Measurements from ENCODE around the gene UQCC2. TPM values are rescaled to one million over a fixed set of nuclear protein-coding genes. Genes with fewer than 3 reads are reported as not detected.

UQCC2 gene
- total RNA-seq, 1 donor from 2014 or later: 54.9 TPM

- peaks cover 9% of the 10 kb centered on the region for H3K4me1 Mint-ChIP-seq (ENCODE audit: unreplicated experiment)
- H3K36me3 Mint-ChIP-seq (ENCODE audit: low read depth, unreplicated experiment): no peaks in the 10 kb centered on the region
- DNase-seq (ENCODE audit: low spot score): no peak
- H3K4me3 Mint-ChIP-seq (ENCODE audit: unreplicated experiment): no peak within 1 kb of the TSS
- peak within 1 kb of the TSS; percentile 24 for H3K27ac Mint-ChIP-seq (ENCODE audit: unreplicated experiment)
- peaks cover 14% of the 10 kb centered on the region for H3K27me3 Mint-ChIP-seq (ENCODE audit: unreplicated experiment)
- H3K9me3 Mint-ChIP-seq (ENCODE audit: unreplicated experiment): no peaks in the 10 kb centered on the region
- TF ChIP-seq, protein P1, sequence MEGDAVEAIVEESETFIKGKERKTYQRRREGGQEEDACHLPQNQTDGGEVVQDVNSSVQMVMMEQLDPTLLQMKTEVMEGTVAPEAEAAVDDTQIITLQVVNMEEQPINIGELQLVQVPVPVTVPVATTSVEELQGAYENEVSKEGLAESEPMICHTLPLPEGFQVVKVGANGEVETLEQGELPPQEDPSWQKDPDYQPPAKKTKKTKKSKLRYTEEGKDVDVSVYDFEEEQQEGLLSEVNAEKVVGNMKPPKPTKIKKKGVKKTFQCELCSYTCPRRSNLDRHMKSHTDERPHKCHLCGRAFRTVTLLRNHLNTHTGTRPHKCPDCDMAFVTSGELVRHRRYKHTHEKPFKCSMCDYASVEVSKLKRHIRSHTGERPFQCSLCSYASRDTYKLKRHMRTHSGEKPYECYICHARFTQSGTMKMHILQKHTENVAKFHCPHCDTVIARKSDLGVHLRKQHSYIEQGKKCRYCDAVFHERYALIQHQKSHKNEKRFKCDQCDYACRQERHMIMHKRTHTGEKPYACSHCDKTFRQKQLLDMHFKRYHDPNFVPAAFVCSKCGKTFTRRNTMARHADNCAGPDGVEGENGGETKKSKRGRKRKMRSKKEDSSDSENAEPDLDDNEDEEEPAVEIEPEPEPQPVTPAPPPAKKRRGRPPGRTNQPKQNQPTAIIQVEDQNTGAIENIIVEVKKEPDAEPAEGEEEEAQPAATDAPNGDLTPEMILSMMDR (IDR thresholded peaks at IDR 0.05; ENCODE audit: unreplicated experiment): no peak
Observed at GRCh38 chr6:33746651-33747100, 35.2 kb upstream of the UQCC2 start, which contains the start of gene IP6K3. IP6K3 (minus strand) TSS chr6:33746905; CDS start chr6:33735476, 11,429 bp downstream.

GRCh38 chr6:33746036-33746600, 34.6 kb upstream of the UQCC2 start:
- Mint-ChIP-seq H3K4me3 (ENCODE audit: unreplicated experiment) (no peak overlapping the region), H3K27ac (ENCODE audit: unreplicated experiment) (no peak overlapping the region), H3K9me3 (ENCODE audit: unreplicated experiment) (no peaks in the 10 kb centered on the region), H3K27me3 (ENCODE audit: unreplicated experiment) (peaks cover 14% of the 10 kb centered on the region), H3K36me3 (ENCODE audit: low read depth, unreplicated experiment) (no peaks in the 10 kb centered on the region), H3K4me1 (ENCODE audit: unreplicated experiment) (peaks cover 9% of the 10 kb centered on the region)
- TF ChIP-seq, protein P1 (IDR thresholded peaks at IDR 0.05; ENCODE audit: unreplicated experiment): no peak
- DNase-seq (ENCODE audit: low spot score): no peak

DNA sequence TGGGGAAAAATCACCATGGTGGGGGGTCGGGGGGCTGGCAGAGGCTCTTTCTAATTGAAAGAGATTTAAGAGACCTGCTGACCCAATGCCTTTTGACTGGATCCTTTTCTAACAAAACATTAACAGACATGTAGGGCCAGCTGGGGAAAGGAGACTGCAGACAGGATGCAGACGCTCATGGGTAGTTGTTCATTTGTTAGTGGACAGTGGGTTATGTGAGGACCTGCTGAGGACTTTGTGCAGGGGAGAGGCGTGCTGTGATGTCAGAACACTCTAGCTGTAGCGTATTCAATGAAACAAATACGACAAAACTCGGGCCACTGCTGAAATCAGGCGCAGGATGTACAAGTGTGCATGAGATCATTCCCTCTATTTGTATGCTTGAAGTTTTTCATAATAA, 34.0 kb upstream of the UQCC2 start:
- no peak overlapping the region for H3K4me3 Mint-ChIP-seq (ENCODE audit: unreplicated experiment)
- peaks cover 9% of the 10 kb centered on the region for H3K4me1 Mint-ChIP-seq (ENCODE audit: unreplicated experiment)
- no peaks in the 10 kb centered on the region for H3K9me3 Mint-ChIP-seq (ENCODE audit: unreplicated experiment)
- H3K36me3 Mint-ChIP-seq (ENCODE audit: low read depth, unreplicated experiment): no peaks in the 10 kb centered on the region
- DNase-seq (ENCODE audit: low spot score): no peak
- TF ChIP-seq, protein P1 (IDR thresholded peaks at IDR 0.05; ENCODE audit: unreplicated experiment): no peak
- H3K27ac Mint-ChIP-seq (ENCODE audit: unreplicated experiment): no peak overlapping the region
- peaks cover 14% of the 10 kb centered on the region for H3K27me3 Mint-ChIP-seq (ENCODE audit: unreplicated experiment)

DNA sequence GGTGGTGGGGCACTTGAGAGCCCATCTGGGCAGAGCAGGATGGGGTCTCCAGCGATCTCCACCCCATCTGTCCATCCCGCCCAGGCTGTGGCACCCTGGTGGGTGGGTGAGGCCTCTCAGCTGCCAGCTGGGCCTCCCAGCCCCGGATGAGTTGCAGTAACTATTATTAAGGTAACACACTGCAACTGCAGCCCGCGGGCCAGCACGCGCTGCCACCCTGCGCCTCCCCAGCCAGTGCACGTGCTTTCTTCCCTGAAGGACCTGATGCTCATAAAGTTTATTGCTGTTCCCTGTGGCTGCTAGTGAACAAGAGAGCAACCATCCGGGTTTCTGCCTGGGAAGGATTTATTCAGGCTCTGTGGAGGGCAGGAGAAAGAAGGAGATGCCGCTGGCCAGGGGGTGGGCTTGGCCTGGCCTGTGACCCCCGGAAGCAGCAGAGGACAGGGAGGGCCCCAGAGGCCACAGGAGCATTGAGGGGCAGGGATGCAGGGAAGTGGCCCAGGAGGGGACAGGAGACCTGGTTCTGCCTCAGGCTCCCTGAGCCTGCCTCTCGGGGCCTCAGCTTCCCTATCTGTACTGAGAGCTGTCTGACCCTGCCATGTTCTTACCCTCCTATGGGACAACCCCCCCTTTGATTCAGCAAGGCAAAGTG, 33.5 kb upstream of the UQCC2 start:
- no peaks in the 10 kb centered on the region for H3K36me3 Mint-ChIP-seq (ENCODE audit: low read depth, unreplicated experiment)
- DNase-seq (ENCODE audit: low spot score): no peak
- no peak overlapping the region for H3K4me3 Mint-ChIP-seq (ENCODE audit: unreplicated experiment)
- TF ChIP-seq, protein P1 (IDR thresholded peaks at IDR 0.05; ENCODE audit: unreplicated experiment): no peak
- peaks cover 9% of the 10 kb centered on the region for H3K4me1 Mint-ChIP-seq (ENCODE audit: unreplicated experiment)
- H3K27me3 Mint-ChIP-seq (ENCODE audit: unreplicated experiment): peaks cover 10% of the 10 kb centered on the region
- no peaks in the 10 kb centered on the region for H3K9me3 Mint-ChIP-seq (ENCODE audit: unreplicated experiment)
- H3K27ac Mint-ChIP-seq (ENCODE audit: unreplicated experiment): no peak overlapping the region

All from endothelial cell (in vitro differentiated cells).